DND-41 (cell line): ENCODE results near the gene DYNLT1.

Experiments
- CTCF ChIP-seq: IDR thresholded peaks from 2 replicates; pipeline ENCODE4 v1.5.1; 2012; ENCODE audit warnings: borderline replicate concordance, low read length, moderate library complexity, mild to moderate bottlenecking; ENCODE audit not compliant: poor library complexity, severe bottlenecking; ENCODE audit errors: extremely low read depth
- EZH2 ChIP-seq: IDR thresholded peaks from 3 replicates; pipeline ENCODE4 v1.6.1; 2012; ENCODE audit warnings: borderline replicate concordance, low read depth, mild to moderate bottlenecking, moderate library complexity, low read length, inconsistent platforms; ENCODE audit not compliant: severe bottlenecking

- TF ChIP-seq CTCF: no peak
- no peak for TF ChIP-seq EZH2
These were observed 11.3 kb upstream of the DYNLT1 start for GRCh38 chr6:158655569-158656450.
